Thyroid gland (tissue), 4 donors: Measurements from ENCODE around the gene BBS5. TPM values are rescaled to one million over a fixed set of nuclear protein-coding genes. Genes with fewer than 3 reads are reported as not detected.

Experiments
- DNase-seq, 2 donors: peaks; one replicate each; pipeline ENCODE4 v3.0.0-alpha.2; 2019
- H3K27ac ChIP-seq, 3 donors: fragments of 200-600 bp; sonication (generic); 1 replicate in 2 of 3; 2 replicates in 1 of 3; pipeline ENCODE4 v1.5.1; 2016 to 2019; ENCODE audit warnings: mild to moderate bottlenecking in 1 of 3, moderate library complexity in 1 of 3
- H3K27me3 ChIP-seq: fragments of 200-600 bp; sonication (generic); one replicate; pipeline ENCODE4 v1.5.1; 2019
- H3K36me3 ChIP-seq, 2 donors: fragments of 200-600 bp; sonication (generic); one replicate each; pipeline ENCODE4 v1.5.1; 2016 to 2019
- H3K4me1 ChIP-seq, 2 donors: fragments of 200-600 bp; sonication (generic); one replicate each; pipeline ENCODE4 v1.5.1; 2017 to 2019
- H3K4me3 ChIP-seq, 3 donors: fragments of 200-600 bp; sonication (generic); replicated peaks in 1 of 3; 1 replicate in 2 of 3; 2 replicates in 1 of 3; pipeline ENCODE4 v1.5.1; 2016; ENCODE audit warnings: mild to moderate bottlenecking in 1 of 3
- H3K9me3 ChIP-seq: fragments of 200-600 bp; sonication (generic); one replicate; pipeline ENCODE4 v1.5.1; 2017
- POLR2A ChIP-seq, 2 donors: fragments of 450-650 bp; IDR thresholded peaks; one replicate each; pipeline ENCODE4 v1.6.1; 2017; ENCODE audit warnings: antibody characterized with exemption in 2 of 2, mild to moderate bottlenecking in 2 of 2, moderate library complexity in 1 of 2
- WGBS, 2 donors: methylation state at CpG; one replicate each; pipeline ENCODE4 v1.1.5; 2017; 5-methylcytosine and 5-hydroxymethylcytosine counted together
- intact Hi-C: fragments of 100-400 bp; cut with DNase I; formaldehyde crosslinking; loops from one replicate; pipeline ENCODE4 v1.15.1; 2023
- total RNA-seq, 4 donors: library from RNA; depleted of rRNA; stranded (reverse); fragments of >200 nt; gene quantifications; one replicate each; pipeline ENCODE4 v1.2.3, GENCODE V29; 2016
- TF ChIP-seq, protein P1 (sequence below), 6 experiments: fragments of 200-600 bp in 3 of 6; fragments of 450-650 bp in 3 of 6; sonication (generic) in 3 of 6; IDR thresholded peaks; one replicate each; pipeline ENCODE4 v1.5.1; 2016 to 2019; ENCODE audit warnings: antibody characterized with exemption in 6 of 6, mild to moderate bottlenecking in 2 of 6, inconsistent platforms in 1 of 6, moderate library complexity in 1 of 6

The BBS5 gene
- total RNA-seq, 4 donors from 2014 or later: 10.5 to 20.7 (median 17.5) TPM

DNA sequence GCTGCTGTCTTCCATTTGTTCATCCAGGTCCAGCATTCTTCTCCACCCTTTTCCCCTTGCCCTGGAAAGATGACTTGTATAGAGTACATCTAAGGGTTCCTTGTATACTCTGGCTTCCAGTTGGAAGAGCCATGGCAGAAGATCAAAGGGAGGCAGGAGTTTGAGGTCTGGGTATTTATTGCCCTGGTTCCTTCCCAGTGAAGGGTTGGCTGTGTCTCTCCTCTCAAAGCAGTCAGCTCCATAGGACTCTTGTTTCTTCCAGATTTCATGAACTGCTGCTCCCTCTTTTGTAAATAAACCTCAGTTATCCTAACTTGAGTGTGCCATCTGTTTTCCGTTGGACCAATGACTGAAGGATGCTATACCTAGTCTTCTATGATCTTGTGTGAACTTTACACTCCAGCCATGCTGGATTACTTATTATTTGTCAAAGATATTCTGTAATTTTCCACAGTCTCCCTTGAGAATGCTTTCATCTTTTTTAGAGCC lies 6.4 kb downstream of the BBS5 start:
- WGBS, 2 donors: 92 to 100% methylated on average over 1 of the region's 1 CpG
- no peaks in the 10 kb centered on the region for H3K27me3 ChIP-seq
- no peak overlapping the region for H3K4me3 ChIP-seq

DNA sequence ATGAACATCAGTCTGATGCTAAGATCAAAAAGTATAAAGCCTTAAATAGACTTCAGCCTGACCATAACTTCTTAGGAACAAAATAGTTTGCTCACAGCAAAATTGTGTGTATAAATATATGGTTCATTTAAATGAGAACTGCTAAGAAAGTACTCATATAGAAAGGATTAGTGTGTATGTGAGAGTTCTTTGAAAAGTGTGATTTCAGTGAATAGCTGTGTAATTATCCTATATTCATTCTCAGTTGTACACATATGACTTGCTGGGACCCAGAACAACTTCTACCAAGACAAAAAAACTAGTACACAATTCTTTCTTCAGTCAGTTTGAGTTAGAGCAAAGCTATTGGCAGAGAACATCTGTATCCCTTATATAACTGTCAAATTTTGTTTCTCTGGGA lies 7.2 kb downstream of the BBS5 start:
- no peak overlapping the region for H3K27ac ChIP-seq
- H3K27me3 ChIP-seq: no peaks in the 10 kb centered on the region
- intact Hi-C loops: no loop called here
- TF ChIP-seq POLR2A (IDR thresholded peaks at IDR 0.05): no peak
- TF ChIP-seq, protein P1, sequence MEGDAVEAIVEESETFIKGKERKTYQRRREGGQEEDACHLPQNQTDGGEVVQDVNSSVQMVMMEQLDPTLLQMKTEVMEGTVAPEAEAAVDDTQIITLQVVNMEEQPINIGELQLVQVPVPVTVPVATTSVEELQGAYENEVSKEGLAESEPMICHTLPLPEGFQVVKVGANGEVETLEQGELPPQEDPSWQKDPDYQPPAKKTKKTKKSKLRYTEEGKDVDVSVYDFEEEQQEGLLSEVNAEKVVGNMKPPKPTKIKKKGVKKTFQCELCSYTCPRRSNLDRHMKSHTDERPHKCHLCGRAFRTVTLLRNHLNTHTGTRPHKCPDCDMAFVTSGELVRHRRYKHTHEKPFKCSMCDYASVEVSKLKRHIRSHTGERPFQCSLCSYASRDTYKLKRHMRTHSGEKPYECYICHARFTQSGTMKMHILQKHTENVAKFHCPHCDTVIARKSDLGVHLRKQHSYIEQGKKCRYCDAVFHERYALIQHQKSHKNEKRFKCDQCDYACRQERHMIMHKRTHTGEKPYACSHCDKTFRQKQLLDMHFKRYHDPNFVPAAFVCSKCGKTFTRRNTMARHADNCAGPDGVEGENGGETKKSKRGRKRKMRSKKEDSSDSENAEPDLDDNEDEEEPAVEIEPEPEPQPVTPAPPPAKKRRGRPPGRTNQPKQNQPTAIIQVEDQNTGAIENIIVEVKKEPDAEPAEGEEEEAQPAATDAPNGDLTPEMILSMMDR (IDR thresholded peaks at IDR 0.05): no peak
- H3K4me3 ChIP-seq: no peak overlapping the region
- H3K4me1 ChIP-seq: no peaks in the 10 kb centered on the region
- peaks cover 0 to 20% of the 10 kb centered on the region in 2 donors for H3K36me3 ChIP-seq
- no peak for DNase-seq
- no peaks in the 10 kb centered on the region for H3K9me3 ChIP-seq

More for the DNA sequence above, 6.4 kb downstream of the BBS5 start:
- Histone ChIP-seq H3K4me1 (no peaks in the 10 kb centered on the region), H3K9me3 (no peaks in the 10 kb centered on the region), H3K36me3 (peaks cover 0 to 17% of the 10 kb centered on the region in 2 donors), H3K27ac (no peak overlapping the region)
- intact Hi-C loops: no loop called here
- TF ChIP-seq POLR2A (IDR thresholded peaks at IDR 0.05): no peak
- TF ChIP-seq, protein P1 (IDR thresholded peaks at IDR 0.05): no peak
- no peak for DNase-seq

DNA sequence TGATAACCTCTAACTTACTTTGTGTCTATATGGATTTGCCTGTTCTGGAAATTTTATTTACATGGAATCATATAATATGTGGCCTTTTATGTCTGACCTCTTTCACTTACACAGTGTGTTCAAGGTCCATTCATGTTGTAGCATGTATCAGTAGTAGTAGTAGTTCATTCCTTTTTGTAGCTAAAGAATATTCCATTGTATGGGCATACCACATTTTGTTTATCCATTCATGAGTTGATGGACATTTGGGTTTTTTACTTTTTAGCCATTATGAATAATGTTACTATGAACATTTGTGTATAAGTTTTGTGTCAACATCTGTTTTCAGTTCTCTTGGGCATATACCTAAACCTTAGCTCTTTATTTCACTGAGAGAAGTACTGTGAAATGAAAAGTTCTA lies 11.5 kb downstream of the BBS5 start:
- intact Hi-C loops: no loop called here
- Histone ChIP-seq H3K36me3 (peaks cover 0 to 14% of the 10 kb centered on the region in 2 donors), H3K27ac (no peak overlapping the region), H3K4me1 (no peaks in the 10 kb centered on the region), H3K4me3 (no peak overlapping the region), H3K9me3 (no peaks in the 10 kb centered on the region), H3K27me3 (no peaks in the 10 kb centered on the region)
- no peak for DNase-seq
- TF ChIP-seq, protein P1 (IDR thresholded peaks at IDR 0.05): no peak
- no peak for TF ChIP-seq POLR2A (IDR thresholded peaks at IDR 0.05)

DNA sequence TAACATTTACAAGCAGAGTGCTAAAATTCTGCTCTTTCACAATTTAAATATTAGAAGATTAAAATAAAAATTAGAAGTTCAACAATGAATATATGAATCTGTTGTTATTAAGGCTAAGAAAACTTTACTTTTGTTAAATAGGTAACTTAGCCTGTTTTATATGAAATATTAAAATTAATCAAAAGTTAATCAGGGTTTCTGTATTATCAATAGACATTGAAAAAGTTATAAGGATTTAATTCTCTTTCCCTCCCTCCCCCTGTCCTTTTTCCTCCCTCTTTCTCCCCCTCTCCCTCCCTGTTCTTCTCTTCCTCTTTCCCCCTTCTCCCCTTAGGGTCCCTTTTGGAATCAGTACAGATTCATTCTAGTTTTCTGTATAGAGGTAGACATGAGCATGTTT lies 12.1 kb downstream of the BBS5 start:
- Histone ChIP-seq H3K4me1 (no peaks in the 10 kb centered on the region), H3K9me3 (no peaks in the 10 kb centered on the region), H3K4me3 (no peak overlapping the region), H3K27ac (no peak overlapping the region), H3K27me3 (no peaks in the 10 kb centered on the region), H3K36me3 (peaks cover 0 to 14% of the 10 kb centered on the region in 2 donors)
- no peak for TF ChIP-seq POLR2A (IDR thresholded peaks at IDR 0.05)
- TF ChIP-seq, protein P1 (IDR thresholded peaks at IDR 0.05): no peak
- intact Hi-C loops: no loop called here
- DNase-seq: no peak

DNA sequence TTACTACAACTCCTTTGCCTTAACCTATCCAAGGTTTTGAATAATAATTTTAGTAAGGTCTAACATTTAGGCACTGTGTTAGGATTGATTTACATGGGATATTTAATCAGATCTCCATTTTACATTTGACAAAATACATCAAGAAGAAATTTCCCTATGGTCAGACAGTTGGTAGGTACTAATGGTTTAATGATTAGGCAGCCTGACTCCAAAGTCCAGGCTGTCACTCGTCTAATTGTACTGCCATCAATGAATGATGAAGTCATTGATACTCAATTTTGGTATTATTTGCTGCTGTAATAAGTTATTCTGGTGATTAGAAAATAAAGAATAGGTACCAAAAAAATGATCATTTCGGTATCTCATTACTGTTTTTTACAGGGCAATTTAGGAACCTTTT lies 14.1 kb downstream of the BBS5 start:
- intact Hi-C loops: no loop called here
- Histone ChIP-seq H3K9me3 (no peaks in the 10 kb centered on the region), H3K4me3 (no peak overlapping the region), H3K27me3 (no peaks in the 10 kb centered on the region), H3K4me1 (no peaks in the 10 kb centered on the region), H3K27ac (no peak overlapping the region), H3K36me3 (peaks cover 0 to 9% of the 10 kb centered on the region in 2 donors)
- no peak for TF ChIP-seq POLR2A (IDR thresholded peaks at IDR 0.05)
- TF ChIP-seq, protein P1 (IDR thresholded peaks at IDR 0.05): no peak
- 95 to 99% methylated on average over 2 of the region's 2 CpGs for WGBS, 2 donors
- DNase-seq: no peak
